Smooth muscle cell (in vitro differentiated cells): ENCODE data around the gene ATXN10. TPM values are rescaled to one million over a fixed set of nuclear protein-coding genes. Genes with fewer than 3 reads are reported as not detected.

Experiments used
- DNase-seq: peaks from one replicate; lab custom pipeline; 2025; ENCODE audit not compliant: unreplicated experiment; lab: John Stamatoyannopoulos, UW
- H2AFZ ChIP-seq: fragments of 200-600 bp; sonication (generic); 2 replicates; pipeline ENCODE4 v1.6.0; 2016; ENCODE audit warnings: antibody characterized with exemption, low read depth, mild to moderate bottlenecking
- H3F3A ChIP-seq: fragments of 200-600 bp; sonication (generic); 2 replicates; pipeline ENCODE4 v1.6.0; 2017; ENCODE audit warnings: antibody characterized with exemption, low read depth
- H3K27ac ChIP-seq: fragments of 200-600 bp; sonication (generic); 2 replicates; pipeline ENCODE4 v1.5.1; 2016; ENCODE audit warnings: low read depth, mild to moderate bottlenecking
- H3K27me3 ChIP-seq: fragments of 200-600 bp; sonication (generic); 2 replicates; pipeline ENCODE4 v1.6.1; 2016; ENCODE audit warnings: low read depth, mild to moderate bottlenecking
- H3K36me3 ChIP-seq: fragments of 200-600 bp; sonication (generic); 2 replicates; pipeline ENCODE4 v1.5.1; 2016; ENCODE audit warnings: low read depth
- H3K4me1 ChIP-seq: fragments of 200-600 bp; sonication (generic); 2 replicates; pipeline ENCODE4 v1.5.1; 2016; ENCODE audit warnings: low read depth
- H3K4me2 ChIP-seq: fragments of 200-600 bp; sonication (generic); 2 replicates; pipeline ENCODE4 v1.6.0; 2016; ENCODE audit warnings: mild to moderate bottlenecking
- H3K4me3 ChIP-seq: fragments of 200-600 bp; sonication (generic); 2 replicates; pipeline ENCODE4 v1.5.1; 2016; ENCODE audit warnings: mild to moderate bottlenecking
- H3K79me2 ChIP-seq: fragments of 200-600 bp; sonication (generic); 2 replicates; pipeline ENCODE4 v1.6.0; 2016; ENCODE audit warnings: low read depth, mild to moderate bottlenecking
- H3K9ac ChIP-seq: fragments of 200-600 bp; sonication (generic); 2 replicates; pipeline ENCODE4 v1.6.0; 2016; ENCODE audit warnings: low read depth
- H3K9me3 ChIP-seq: fragments of 200-600 bp; sonication (generic); replicated peaks from 2 replicates; pipeline ENCODE4 v1.5.1; 2016; ENCODE audit warnings: low read depth
- H4K20me1 ChIP-seq: fragments of 200-600 bp; sonication (generic); 2 replicates; pipeline ENCODE4 v1.6.0; 2016; ENCODE audit warnings: low read depth
- WGBS: methylation state at CpG from one replicate; pipeline ENCODE4 v1.1.7; 2016; ENCODE audit warnings: low lambda C conversion rate; 5-methylcytosine and 5-hydroxymethylcytosine counted together
- polyA plus RNA-seq: library from polyadenylated mRNA; unstranded; fragments of >200 nt; fragmentation: Nextera tagmentation; extraction: Ambion mirVana; gene quantifications from 2 replicates; pipeline ENCODE4 v1.2.1, GENCODE V29; 2016
- total RNA-seq: library from RNA; depleted of rRNA; stranded (reverse); fragments of >200 nt; gene quantifications from 2 replicates; pipeline ENCODE4 v1.2.3, GENCODE V29; 2014
- TF ChIP-seq, protein P1 (sequence below): fragments of 200-600 bp; sonication (generic); IDR thresholded peaks from 2 replicates; pipeline ENCODE4 v1.5.1; 2017; ENCODE audit warnings: borderline replicate concordance, mild to moderate bottlenecking, antibody characterized with exemption; ENCODE audit not compliant: insufficient read depth, poor library complexity, severe bottlenecking

Gene ATXN10
- total and polyA plus RNA-seq, 2 experiments from 2014 or later, result 117 to 131 TPM

DNA sequence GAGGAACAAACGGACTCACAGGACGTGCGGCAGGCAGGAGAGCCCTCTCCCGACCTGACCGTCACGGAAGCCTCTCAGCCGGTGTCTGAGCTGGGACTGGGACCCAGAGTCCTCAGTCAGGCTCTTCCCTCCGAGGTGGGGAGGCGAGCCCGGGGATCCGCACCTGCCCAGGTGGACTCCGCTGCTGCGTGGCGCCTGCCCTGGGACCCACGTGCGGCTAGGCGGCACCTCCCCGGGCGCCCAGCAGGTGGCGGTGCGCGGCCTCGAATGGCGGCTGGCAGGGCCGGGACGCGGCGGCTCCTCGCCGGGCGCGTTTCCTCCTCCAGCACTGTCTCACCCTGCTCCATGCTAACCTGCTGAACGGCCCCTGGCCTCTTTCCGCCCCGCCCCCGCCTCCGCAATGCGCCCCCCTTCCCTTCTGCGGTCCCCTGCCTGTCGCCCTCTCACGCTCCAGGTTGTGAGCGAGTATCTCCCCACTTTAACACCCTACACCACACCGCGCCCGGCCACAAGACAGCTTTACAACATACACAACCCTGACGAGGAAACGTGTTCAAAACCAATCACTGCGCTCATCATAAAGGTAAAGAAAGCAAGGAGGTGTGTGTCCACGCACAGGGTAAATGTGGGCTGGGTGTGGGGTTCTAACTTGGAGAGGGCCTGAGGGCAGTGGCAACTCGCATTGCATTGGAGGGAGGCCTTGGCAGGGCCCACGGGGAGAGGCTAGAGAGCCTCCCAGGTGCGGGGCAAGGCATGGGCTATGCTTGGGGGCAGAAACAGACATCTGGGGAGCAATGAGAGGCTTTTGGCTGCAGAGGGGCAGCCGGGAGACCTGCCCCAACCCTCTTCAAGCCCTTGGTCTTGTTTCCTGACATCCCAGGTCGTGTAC, 25.9 kb upstream of the ATXN10 start:
- Histone ChIP-seq H4K20me1 (no peaks in the 10 kb centered on the region), H3F3A (no peaks in the 10 kb centered on the region), H3K9ac (no peak overlapping the region), H3K27ac (no peak overlapping the region), H3K9me3 (no peaks in the 10 kb centered on the region), H3K4me2 (peak overlapping the region; percentile 70), H3K4me1 (no peaks in the 10 kb centered on the region), H3K4me3 (no peak overlapping the region), H3K36me3 (no peaks in the 10 kb centered on the region), H3K79me2 (no peaks in the 10 kb centered on the region), H2AFZ (no peak overlapping the region), H3K27me3 (peaks cover 14% of the 10 kb centered on the region)
- 25% methylated on average over 44 of the region's 54 CpGs for WGBS
- TF ChIP-seq, protein P1, sequence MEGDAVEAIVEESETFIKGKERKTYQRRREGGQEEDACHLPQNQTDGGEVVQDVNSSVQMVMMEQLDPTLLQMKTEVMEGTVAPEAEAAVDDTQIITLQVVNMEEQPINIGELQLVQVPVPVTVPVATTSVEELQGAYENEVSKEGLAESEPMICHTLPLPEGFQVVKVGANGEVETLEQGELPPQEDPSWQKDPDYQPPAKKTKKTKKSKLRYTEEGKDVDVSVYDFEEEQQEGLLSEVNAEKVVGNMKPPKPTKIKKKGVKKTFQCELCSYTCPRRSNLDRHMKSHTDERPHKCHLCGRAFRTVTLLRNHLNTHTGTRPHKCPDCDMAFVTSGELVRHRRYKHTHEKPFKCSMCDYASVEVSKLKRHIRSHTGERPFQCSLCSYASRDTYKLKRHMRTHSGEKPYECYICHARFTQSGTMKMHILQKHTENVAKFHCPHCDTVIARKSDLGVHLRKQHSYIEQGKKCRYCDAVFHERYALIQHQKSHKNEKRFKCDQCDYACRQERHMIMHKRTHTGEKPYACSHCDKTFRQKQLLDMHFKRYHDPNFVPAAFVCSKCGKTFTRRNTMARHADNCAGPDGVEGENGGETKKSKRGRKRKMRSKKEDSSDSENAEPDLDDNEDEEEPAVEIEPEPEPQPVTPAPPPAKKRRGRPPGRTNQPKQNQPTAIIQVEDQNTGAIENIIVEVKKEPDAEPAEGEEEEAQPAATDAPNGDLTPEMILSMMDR, result peak; percentile 97
- peak; percentile 30 for DNase-seq

DNA sequence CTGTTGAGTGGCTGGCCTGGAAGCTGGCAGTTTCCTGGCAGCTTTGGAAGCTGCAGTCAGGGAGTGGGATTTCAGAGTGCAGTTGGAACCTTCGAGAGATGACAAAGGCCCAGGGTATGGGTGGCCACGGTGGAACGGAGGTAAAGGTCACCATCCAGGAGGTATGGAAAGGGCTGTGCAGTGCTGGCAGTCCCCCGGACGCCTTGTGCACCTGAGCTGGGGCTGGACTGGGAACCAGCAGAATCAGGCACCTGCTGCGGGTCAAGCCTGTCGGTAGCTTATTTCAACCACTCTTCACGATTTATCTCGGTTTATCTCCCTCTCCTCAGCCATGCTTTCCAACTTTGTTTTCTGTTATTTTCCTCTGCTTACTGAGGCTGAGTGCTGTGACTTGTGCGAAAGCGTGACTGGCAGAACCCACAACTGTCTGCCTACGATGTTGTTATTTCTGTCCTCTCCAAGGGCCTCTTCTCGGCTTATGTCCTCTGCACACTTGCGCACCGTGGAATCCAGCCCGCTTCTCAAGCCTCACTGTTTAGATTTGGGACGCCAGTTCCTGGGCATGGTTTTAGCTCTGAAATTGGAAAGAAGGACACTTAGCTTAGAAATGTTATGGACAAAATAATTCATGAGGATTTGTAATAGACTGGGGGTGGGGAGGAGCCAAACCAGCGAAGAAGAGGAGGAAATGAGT, 24.0 kb upstream of the ATXN10 start:
- H4K20me1 ChIP-seq, result no peaks in the 10 kb centered on the region
- H3F3A ChIP-seq, result no peaks in the 10 kb centered on the region
- H3K4me2 ChIP-seq, result no peak overlapping the region
- H3K36me3 ChIP-seq, result no peaks in the 10 kb centered on the region
- DNase-seq, result no peak
- no peak overlapping the region for H2AFZ ChIP-seq
- no peaks in the 10 kb centered on the region for H3K27me3 ChIP-seq
- H3K4me1 ChIP-seq, result no peaks in the 10 kb centered on the region
- no peak overlapping the region for H3K4me3 ChIP-seq
- H3K9ac ChIP-seq, result no peak overlapping the region
- no peaks in the 10 kb centered on the region for H3K9me3 ChIP-seq
- WGBS, result 93% methylated on average over 18 of the region's 18 CpGs
- no peak overlapping the region for H3K27ac ChIP-seq
- TF ChIP-seq, protein P1, result no peak
- no peaks in the 10 kb centered on the region for H3K79me2 ChIP-seq

DNA sequence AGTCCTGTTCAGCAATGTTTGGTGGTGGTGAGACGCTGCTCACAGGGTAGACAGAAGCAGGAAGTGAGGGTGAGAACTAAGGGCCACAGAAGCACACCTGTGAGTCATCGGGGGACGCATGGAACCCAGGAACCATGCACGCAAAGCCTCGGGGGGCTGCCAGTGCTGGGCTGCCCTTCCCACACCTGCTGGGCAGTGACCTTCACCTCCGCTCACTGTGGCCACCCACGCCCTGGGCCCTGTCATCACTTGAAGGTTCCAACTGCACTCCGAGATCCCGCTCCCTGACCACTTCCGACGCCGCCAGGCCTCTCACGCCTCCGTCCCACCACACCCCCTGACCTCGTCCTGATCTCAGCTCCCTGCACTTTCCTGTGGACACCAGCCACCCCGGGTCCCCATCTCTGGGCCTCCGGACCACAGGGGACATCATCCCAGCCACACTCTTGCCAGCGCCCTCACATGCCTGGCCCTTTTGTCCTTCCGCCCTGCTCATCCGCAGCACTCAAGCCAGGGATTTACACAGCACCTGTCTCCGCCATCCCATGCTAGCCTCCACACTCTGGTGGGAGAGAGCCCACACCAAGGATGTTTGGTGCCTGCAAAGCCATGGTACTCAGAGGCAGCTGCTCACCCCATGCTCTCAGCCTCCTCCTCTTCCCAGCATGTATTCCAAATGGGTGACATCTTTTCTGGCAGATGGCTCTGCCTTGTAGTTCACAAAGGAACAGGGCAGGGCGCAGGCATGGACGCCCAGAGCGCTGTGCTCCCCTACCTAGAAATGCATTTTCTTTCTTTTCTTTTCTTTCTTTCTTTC, 23.1 kb upstream of the ATXN10 start:
- no peak overlapping the region for H3K4me3 ChIP-seq
- H3K27ac ChIP-seq, result no peak overlapping the region
- no peaks in the 10 kb centered on the region for H3F3A ChIP-seq
- 89% methylated on average over 22 of the region's 24 CpGs for WGBS
- no peaks in the 10 kb centered on the region for H3K79me2 ChIP-seq
- no peak for DNase-seq
- H3K36me3 ChIP-seq, result no peaks in the 10 kb centered on the region
- TF ChIP-seq, protein P1, result no peak
- H3K9ac ChIP-seq, result no peak overlapping the region
- H3K4me1 ChIP-seq, result no peaks in the 10 kb centered on the region
- H3K4me2 ChIP-seq, result no peak overlapping the region
- H3K27me3 ChIP-seq, result no peaks in the 10 kb centered on the region
- no peaks in the 10 kb centered on the region for H3K9me3 ChIP-seq
- H4K20me1 ChIP-seq, result no peaks in the 10 kb centered on the region
- H2AFZ ChIP-seq, result no peak overlapping the region
